Measurements from ENCODE around the gene ERCC1. TPM values are rescaled to one million over a fixed set of nuclear protein-coding genes. Genes with fewer than 3 reads are reported as not detected.

Gene ERCC1
- 34.4 TPM for polyA plus RNA-seq (2013, experiment 1 of 2)
- polyA plus RNA-seq (2013, experiment 2 of 2), result 45.5 TPM

- H3K4me3 ChIP-seq (ENCODE audit: low read length), result peak within 1 kb of the TSS; percentile 71
- peaks cover 22% of the 10 kb centered on the region for H3K36me3 ChIP-seq (ENCODE audit: insufficient read depth, low read length)
- H3K4me1 ChIP-seq (ENCODE audit: insufficient read depth, low read length), result peaks cover 8% of the 10 kb centered on the region; the same call in 1 of the 2 replicates
- peak within 1 kb of the TSS; percentile 79 for H3K9ac ChIP-seq (ENCODE audit: low read depth, low read length)
- H3K27ac ChIP-seq (ENCODE audit: low read depth, low read length), result peak within 1 kb of the TSS; percentile 93
- no peaks in the 10 kb centered on the region for H3K9me3 ChIP-seq (ENCODE audit: insufficient read depth, low read depth, low read length)
- no peaks in the 10 kb centered on the region for H3K27me3 ChIP-seq (ENCODE audit: insufficient read depth, low read length)
- WGBS, result under 1% methylated on average over 37 of the region's 37 CpGs
Measured at GRCh38 chr19:45423589-45424190, at the start of gene ERCC1. Gene ERCC1 (minus strand): TSS chr19:45423917. CDS start chr19:45423374, 543 bp downstream.

- H3K27me3 ChIP-seq (ENCODE audit: insufficient read depth, low read length), result peaks cover 22% of the 10 kb centered on the region
- no peaks in the 10 kb centered on the region for H3K36me3 ChIP-seq (ENCODE audit: insufficient read depth, low read length)
- H3K4me3 ChIP-seq (ENCODE audit: low read length), result no peak overlapping the region
- no peaks in the 10 kb centered on the region for H3K9me3 ChIP-seq (ENCODE audit: insufficient read depth, low read depth, low read length)
- 48% methylated on average over 4 of the region's 5 CpGs for WGBS
- H3K4me1 ChIP-seq (ENCODE audit: insufficient read depth, low read length), result no peaks in the 10 kb centered on the region
- no peak overlapping the region for H3K9ac ChIP-seq (ENCODE audit: low read depth, low read length)
- no peak overlapping the region for H3K27ac ChIP-seq (ENCODE audit: low read depth, low read length)
Measured at GRCh38 chr19:45473367-45473681, 49.6 kb upstream of the ERCC1 start.

DNA sequence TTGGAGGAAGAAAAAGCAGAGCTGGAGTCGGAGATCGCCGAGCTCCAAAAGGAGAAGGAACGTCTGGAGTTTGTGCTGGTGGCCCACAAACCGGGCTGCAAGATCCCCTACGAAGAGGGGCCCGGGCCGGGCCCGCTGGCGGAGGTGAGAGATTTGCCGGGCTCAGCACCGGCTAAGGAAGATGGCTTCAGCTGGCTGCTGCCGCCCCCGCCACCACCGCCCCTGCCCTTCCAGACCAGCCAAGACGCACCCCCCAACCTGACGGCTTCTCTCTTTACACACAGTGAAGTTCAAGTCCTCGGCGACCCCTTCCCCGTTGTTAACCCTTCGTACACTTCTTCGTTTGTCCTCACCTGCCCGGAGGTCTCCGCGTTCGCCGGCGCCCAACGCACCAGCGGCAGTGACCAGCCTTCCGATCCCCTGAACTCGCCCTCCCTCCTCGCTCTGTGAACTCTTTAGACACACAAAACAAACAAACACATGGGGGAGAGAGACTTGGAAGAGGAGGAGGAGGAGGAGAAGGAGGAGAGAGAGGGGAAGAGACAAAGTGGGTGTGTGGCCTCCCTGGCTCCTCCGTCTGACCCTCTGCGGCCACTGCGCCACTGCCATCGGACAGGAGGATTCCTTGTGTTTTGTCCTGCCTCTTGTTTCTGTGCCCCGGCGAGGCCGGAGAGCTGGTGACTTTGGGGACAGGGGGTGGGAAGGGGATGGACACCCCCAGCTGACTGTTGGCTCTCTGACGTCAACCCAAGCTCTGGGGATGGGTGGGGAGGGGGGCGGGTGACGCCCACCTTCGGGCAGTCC, 49.0 kb upstream of the ERCC1 start:
- Histone ChIP-seq H3K4me1 (ENCODE audit: insufficient read depth, low read length) (no peaks in the 10 kb centered on the region), H3K9ac (ENCODE audit: low read depth, low read length) (no peak overlapping the region), H3K27ac (ENCODE audit: low read depth, low read length) (no peak overlapping the region), H3K9me3 (ENCODE audit: insufficient read depth, low read depth, low read length) (no peaks in the 10 kb centered on the region), H3K4me3 (ENCODE audit: low read length) (peak overlapping the region; percentile 47), H3K27me3 (ENCODE audit: insufficient read depth, low read length) (peaks cover 22% of the 10 kb centered on the region), H3K36me3 (ENCODE audit: insufficient read depth, low read length) (no peaks in the 10 kb centered on the region)
- WGBS, result 16% methylated on average over 39 of the region's 44 CpGs

GRCh38 chr19:45471931-45472562, 48.3 kb upstream of the ERCC1 start:
- WGBS, result 70% methylated on average over 7 of the region's 7 CpGs
- H3K4me3 ChIP-seq (ENCODE audit: low read length), result peak overlapping the region; percentile 47
- no peak overlapping the region for H3K27ac ChIP-seq (ENCODE audit: low read depth, low read length)
- no peaks in the 10 kb centered on the region for H3K9me3 ChIP-seq (ENCODE audit: insufficient read depth, low read depth, low read length)
- H3K36me3 ChIP-seq (ENCODE audit: insufficient read depth, low read length), result no peaks in the 10 kb centered on the region
- H3K27me3 ChIP-seq (ENCODE audit: insufficient read depth, low read length), result peaks cover 22% of the 10 kb centered on the region
- 0 out of 2 replicates have a peak, but pooled peaks cover under 1% of the 10 kb centered on the region for H3K4me1 ChIP-seq (ENCODE audit: insufficient read depth, low read length)
- no peak overlapping the region for H3K9ac ChIP-seq (ENCODE audit: low read depth, low read length)

- peaks cover 22% of the 10 kb centered on the region for H3K27me3 ChIP-seq (ENCODE audit: insufficient read depth, low read length)
- no peak overlapping the region for H3K27ac ChIP-seq (ENCODE audit: low read depth, low read length)
- peaks cover 4% of the 10 kb centered on the region; the same call in 1 of the 2 replicates for H3K4me1 ChIP-seq (ENCODE audit: insufficient read depth, low read length)
- WGBS, result 84% methylated on average over 15 of the region's 16 CpGs
- no peak overlapping the region for H3K4me3 ChIP-seq (ENCODE audit: low read length)
- H3K9ac ChIP-seq (ENCODE audit: low read depth, low read length), result no peak overlapping the region
- no peaks in the 10 kb centered on the region for H3K36me3 ChIP-seq (ENCODE audit: insufficient read depth, low read length)
- H3K9me3 ChIP-seq (ENCODE audit: insufficient read depth, low read depth, low read length), result no peaks in the 10 kb centered on the region
Measured at GRCh38 chr19:45471111-45471930, 47.6 kb upstream of the ERCC1 start.

GRCh38 chr19:45470762-45471081, 47.0 kb upstream of the ERCC1 start:
- Histone ChIP-seq H3K4me3 (ENCODE audit: low read length) (no peak overlapping the region), H3K36me3 (ENCODE audit: insufficient read depth, low read length) (no peaks in the 10 kb centered on the region), H3K9ac (ENCODE audit: low read depth, low read length) (no peak overlapping the region), H3K9me3 (ENCODE audit: insufficient read depth, low read depth, low read length) (no peaks in the 10 kb centered on the region), H3K4me1 (ENCODE audit: insufficient read depth, low read length) (peaks cover 4% of the 10 kb centered on the region; the same call in 1 of the 2 replicates), H3K27ac (ENCODE audit: low read depth, low read length) (no peak overlapping the region), H3K27me3 (ENCODE audit: insufficient read depth, low read length) (peaks cover 22% of the 10 kb centered on the region)
- 94% methylated on average over 15 of the region's 15 CpGs for WGBS

- Histone ChIP-seq H3K4me3 (ENCODE audit: low read length) (peak overlapping the region; percentile 88), H3K9me3 (ENCODE audit: insufficient read depth, low read depth, low read length) (no peaks in the 10 kb centered on the region), H3K27ac (ENCODE audit: low read depth, low read length) (no peak overlapping the region; the same call in 1 of the 2 replicates), H3K27me3 (ENCODE audit: insufficient read depth, low read length) (peaks cover 22% of the 10 kb centered on the region), H3K9ac (ENCODE audit: low read depth, low read length) (peak overlapping the region; percentile 80; the same call in 1 of the 2 replicates), H3K4me1 (ENCODE audit: insufficient read depth, low read length) (peaks cover 4% of the 10 kb centered on the region; the same call in 1 of the 2 replicates), H3K36me3 (ENCODE audit: insufficient read depth, low read length) (no peaks in the 10 kb centered on the region)
- WGBS, result 59% methylated on average over 22 of the region's 33 CpGs
Measured at GRCh38 chr19:45469945-45470761, 46.4 kb upstream of the ERCC1 start.

- Histone ChIP-seq H3K36me3 (ENCODE audit: insufficient read depth, low read length) (no peaks in the 10 kb centered on the region), H3K9me3 (ENCODE audit: insufficient read depth, low read depth, low read length) (no peaks in the 10 kb centered on the region), H3K27me3 (ENCODE audit: insufficient read depth, low read length) (peaks cover 22% of the 10 kb centered on the region), H3K9ac (ENCODE audit: low read depth, low read length) (peak overlapping the region; percentile 80), H3K4me3 (ENCODE audit: low read length) (peak overlapping the region; percentile 88), H3K27ac (ENCODE audit: low read depth, low read length) (peak overlapping the region; percentile 97), H3K4me1 (ENCODE audit: insufficient read depth, low read length) (peaks cover 4% of the 10 kb centered on the region; the same call in 1 of the 2 replicates)
- under 1% methylated on average over 64 of the region's 66 CpGs for WGBS
Measured at GRCh38 chr19:45469132-45469944, 45.6 kb upstream of the ERCC1 start.

DNA sequence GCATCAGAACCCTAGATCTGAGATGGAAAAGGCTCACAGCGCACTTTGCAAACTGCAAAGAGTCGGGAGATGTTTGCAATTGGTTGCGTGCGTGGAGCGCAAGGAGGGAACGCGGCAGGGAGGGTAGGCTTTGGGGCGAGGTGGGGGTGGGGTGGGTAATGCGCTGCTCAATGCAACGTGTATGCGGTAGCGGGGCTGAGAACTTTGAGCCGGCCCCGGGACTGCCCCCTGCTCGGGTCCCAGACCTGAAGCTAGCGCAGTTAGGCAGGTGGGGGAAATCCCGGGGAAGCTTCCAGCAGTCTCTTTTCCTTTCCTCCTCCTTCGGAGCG, 45.0 kb upstream of the ERCC1 start:
- 2% methylated on average over 19 of the region's 19 CpGs for WGBS
- Histone ChIP-seq H3K27me3 (ENCODE audit: insufficient read depth, low read length) (peaks cover 22% of the 10 kb centered on the region), H3K9me3 (ENCODE audit: insufficient read depth, low read depth, low read length) (no peaks in the 10 kb centered on the region), H3K36me3 (ENCODE audit: insufficient read depth, low read length) (no peaks in the 10 kb centered on the region), H3K27ac (ENCODE audit: low read depth, low read length) (peak overlapping the region; percentile 97; the same call in 1 of the 2 replicates), H3K9ac (ENCODE audit: low read depth, low read length) (peak overlapping the region; percentile 74), H3K4me3 (ENCODE audit: low read length) (peak overlapping the region; percentile 88), H3K4me1 (ENCODE audit: insufficient read depth, low read length) (peaks cover 4% of the 10 kb centered on the region; the same call in 1 of the 2 replicates)

All from HUES64 (cell line).